ENCODE measurements around the gene CLDN19.

GRCh38 chr1:42732126-42732680 is 7.8 kb downstream of the CLDN19 start:
- TF ChIP-seq POLR2A (IDR thresholded peaks at IDR 0.05), result no peak
- TF ChIP-seq, protein P1, sequence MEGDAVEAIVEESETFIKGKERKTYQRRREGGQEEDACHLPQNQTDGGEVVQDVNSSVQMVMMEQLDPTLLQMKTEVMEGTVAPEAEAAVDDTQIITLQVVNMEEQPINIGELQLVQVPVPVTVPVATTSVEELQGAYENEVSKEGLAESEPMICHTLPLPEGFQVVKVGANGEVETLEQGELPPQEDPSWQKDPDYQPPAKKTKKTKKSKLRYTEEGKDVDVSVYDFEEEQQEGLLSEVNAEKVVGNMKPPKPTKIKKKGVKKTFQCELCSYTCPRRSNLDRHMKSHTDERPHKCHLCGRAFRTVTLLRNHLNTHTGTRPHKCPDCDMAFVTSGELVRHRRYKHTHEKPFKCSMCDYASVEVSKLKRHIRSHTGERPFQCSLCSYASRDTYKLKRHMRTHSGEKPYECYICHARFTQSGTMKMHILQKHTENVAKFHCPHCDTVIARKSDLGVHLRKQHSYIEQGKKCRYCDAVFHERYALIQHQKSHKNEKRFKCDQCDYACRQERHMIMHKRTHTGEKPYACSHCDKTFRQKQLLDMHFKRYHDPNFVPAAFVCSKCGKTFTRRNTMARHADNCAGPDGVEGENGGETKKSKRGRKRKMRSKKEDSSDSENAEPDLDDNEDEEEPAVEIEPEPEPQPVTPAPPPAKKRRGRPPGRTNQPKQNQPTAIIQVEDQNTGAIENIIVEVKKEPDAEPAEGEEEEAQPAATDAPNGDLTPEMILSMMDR (IDR thresholded peaks at IDR 0.05), result no peak
